ENCODE measurements around the gene MRTFA. TPM values are rescaled to one million over a fixed set of nuclear protein-coding genes. Genes with fewer than 3 reads are reported as not detected.

The MRTFA gene
- total and polyA plus RNA-seq, 10 donors, result 17.6 to 138 (median 83.9) TPM

- Histone ChIP-seq H3K9me3 (no peaks in the 10 kb centered on the region), H3K4me1 (peaks cover 16 to 43% (median 26%) of the 10 kb centered on the region in 6 donors), H3K27me3 (replicated peaks in 1 of 7) (no peaks in the 10 kb centered on the region), H3K36me3 (peaks cover 0 to 98% (median 77%) of the 10 kb centered on the region in 6 donors), H3K27ac (no peak overlapping the region), H3K4me3 (no peak overlapping the region)
- no peak for TF ChIP-seq CTCF (IDR thresholded peaks at IDR 0.05 in 8 of 11, conservative IDR thresholded peaks at IDR 0.05 in 3 of 11)
- peak in 1 of 3 donors; percentile 37 for TF ChIP-seq POLR2AphosphoS5 (IDR thresholded peaks at IDR 0.05)
- TF ChIP-seq POLR2A (IDR thresholded peaks at IDR 0.05), result no peak
- intact Hi-C loops (cut with DNase I; ENCODE audit: low total_unique reads), result no loop called here
- peak; percentile 73 for DNase-seq
- 91 to 95% (median 94%) methylated on average over 10 to 28 of the region's 28 CpGs for WGBS, 5 donors
Observed at GRCh38 chr22:40405178-40406062, 231.1 kb downstream of the MRTFA start.

GRCh38 chr22:40404251-40405177 lies 232.0 kb downstream of the MRTFA start:
- Histone ChIP-seq H3K4me3 (no peak overlapping the region), H3K36me3 (peaks cover 0 to 89% (median 68%) of the 10 kb centered on the region in 6 donors), H3K27me3 (replicated peaks in 1 of 7) (no peaks in the 10 kb centered on the region), H3K9me3 (no peaks in the 10 kb centered on the region), H3K4me1 (peaks cover 20 to 49% (median 35%) of the 10 kb centered on the region in 6 donors), H3K27ac (peak overlapping the region in 1 of 8 donors; percentile 16)
- intact Hi-C loops (cut with DNase I; ENCODE audit: low total_unique reads), result no loop called here
- 83 to 90% (median 89%) methylated on average over 18 to 25 of the region's 25 CpGs for WGBS, 5 donors
- TF ChIP-seq POLR2A (IDR thresholded peaks at IDR 0.05) (no peak), POLR2AphosphoS5 (IDR thresholded peaks at IDR 0.05) (peak in 1 of 3 donors; percentile 25)
- DNase-seq, result no peak

- intact Hi-C loops (cut with DNase I; ENCODE audit: low total_unique reads), result no loop called here
- no peak for TF ChIP-seq POLR2AphosphoS5 (IDR thresholded peaks at IDR 0.05)
- Histone ChIP-seq H3K27me3 (replicated peaks in 1 of 7) (no peaks in the 10 kb centered on the region), H3K9me3 (no peaks in the 10 kb centered on the region), H3K4me1 (peaks cover 27 to 58% (median 43%) of the 10 kb centered on the region in 6 donors), H3K36me3 (peaks cover 0 to 81% (median 59%) of the 10 kb centered on the region in 6 donors), H3K4me3 (no peak overlapping the region), H3K27ac (peak overlapping the region in 4 of 8 donors; percentile 20 to 93 (median 54))
- DNase-seq, result no peak
- 86 to 90% (median 89%) methylated on average over 7 of the region's 7 CpGs for WGBS, 5 donors
Observed at GRCh38 chr22:40403651-40404050, 232.9 kb downstream of the MRTFA start.

- H3K36me3 ChIP-seq, result peaks cover 0 to 76% (median 54%) of the 10 kb centered on the region in 6 donors
- no peak for DNase-seq
- WGBS, 5 donors, result 77 to 98% (median 96%) methylated on average over 3 of the region's 3 CpGs
- no peak overlapping the region for H3K4me3 ChIP-seq
- intact Hi-C loops (cut with DNase I; ENCODE audit: low total_unique reads), result no loop called here
- no peak for TF ChIP-seq CTCF (IDR thresholded peaks at IDR 0.05 in 8 of 11, conservative IDR thresholded peaks at IDR 0.05 in 3 of 11)
- no peak for TF ChIP-seq POLR2A (IDR thresholded peaks at IDR 0.05)
- no peak for TF ChIP-seq POLR2AphosphoS5 (IDR thresholded peaks at IDR 0.05)
- H3K27ac ChIP-seq, result peak overlapping the region in 5 of 8 donors; percentile 20 to 93 (median 86)
- H3K27me3 ChIP-seq (replicated peaks in 1 of 7), result no peaks in the 10 kb centered on the region
- H3K4me1 ChIP-seq, result peaks cover 32 to 63% (median 48%) of the 10 kb centered on the region in 6 donors
- no peaks in the 10 kb centered on the region for H3K9me3 ChIP-seq
Observed at GRCh38 chr22:40403141-40403540, 233.4 kb downstream of the MRTFA start.
